Hypothalamus (tissue), 51 donors: ENCODE measurements around the gene C3orf22.
A peak's percentile ranks its signal among the peaks of the same experiment; 100 is the strongest.

Experiments used
- DNase-seq, 51 donors: peaks; one replicate each; lab custom pipeline; 2025; lab: John Stamatoyannopoulos, UW

C3orf22 gene

DNA sequence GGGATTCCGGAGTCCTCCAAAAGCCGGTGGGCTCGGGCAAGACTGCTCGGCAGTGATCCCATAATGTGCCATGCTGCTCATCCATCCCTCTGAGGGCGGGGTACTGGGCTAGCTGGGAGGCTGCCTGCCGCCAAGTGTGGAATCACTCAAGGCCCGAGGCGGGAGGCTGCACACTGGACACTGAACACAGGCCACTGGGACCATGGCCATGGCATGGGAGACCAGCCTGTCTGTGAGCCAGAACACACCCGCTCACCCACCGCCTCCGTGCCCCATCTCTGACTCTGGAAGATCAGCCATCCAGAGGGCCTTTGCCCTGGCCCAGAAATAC, 1.4 kb downstream of the C3orf22 start:
- no peak for DNase-seq

DNA sequence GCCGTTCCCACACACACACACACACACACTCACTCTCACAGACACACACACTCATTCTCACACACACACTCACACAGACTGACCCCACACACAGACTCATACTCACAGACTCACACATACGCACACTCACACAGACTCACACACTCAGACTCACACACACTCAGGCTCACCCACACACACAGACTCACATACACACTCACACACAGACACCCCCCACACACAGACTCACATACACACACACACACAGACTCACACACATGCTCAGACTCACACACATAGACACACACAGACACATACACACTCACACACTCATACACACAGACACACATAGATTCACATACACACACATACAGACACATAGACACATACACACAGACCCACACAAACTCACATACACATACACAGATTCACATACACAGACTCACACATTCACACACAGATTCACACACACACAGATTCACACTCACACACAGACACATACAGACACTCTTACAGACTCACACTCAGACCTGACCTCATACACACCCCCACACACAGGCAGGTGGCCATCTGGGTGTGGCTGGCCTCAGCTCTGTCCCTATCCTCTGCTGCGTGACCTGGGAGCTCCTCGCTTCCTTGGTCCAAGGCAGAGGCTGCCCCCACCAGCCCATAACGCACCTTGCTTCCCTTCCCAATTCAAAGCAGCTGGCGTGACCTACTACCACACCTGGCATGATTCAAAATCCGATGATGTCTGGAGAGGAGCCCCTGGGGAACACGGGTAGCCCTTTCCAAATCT, 1.9 kb downstream of the C3orf22 start:
- no peak for DNase-seq

DNA sequence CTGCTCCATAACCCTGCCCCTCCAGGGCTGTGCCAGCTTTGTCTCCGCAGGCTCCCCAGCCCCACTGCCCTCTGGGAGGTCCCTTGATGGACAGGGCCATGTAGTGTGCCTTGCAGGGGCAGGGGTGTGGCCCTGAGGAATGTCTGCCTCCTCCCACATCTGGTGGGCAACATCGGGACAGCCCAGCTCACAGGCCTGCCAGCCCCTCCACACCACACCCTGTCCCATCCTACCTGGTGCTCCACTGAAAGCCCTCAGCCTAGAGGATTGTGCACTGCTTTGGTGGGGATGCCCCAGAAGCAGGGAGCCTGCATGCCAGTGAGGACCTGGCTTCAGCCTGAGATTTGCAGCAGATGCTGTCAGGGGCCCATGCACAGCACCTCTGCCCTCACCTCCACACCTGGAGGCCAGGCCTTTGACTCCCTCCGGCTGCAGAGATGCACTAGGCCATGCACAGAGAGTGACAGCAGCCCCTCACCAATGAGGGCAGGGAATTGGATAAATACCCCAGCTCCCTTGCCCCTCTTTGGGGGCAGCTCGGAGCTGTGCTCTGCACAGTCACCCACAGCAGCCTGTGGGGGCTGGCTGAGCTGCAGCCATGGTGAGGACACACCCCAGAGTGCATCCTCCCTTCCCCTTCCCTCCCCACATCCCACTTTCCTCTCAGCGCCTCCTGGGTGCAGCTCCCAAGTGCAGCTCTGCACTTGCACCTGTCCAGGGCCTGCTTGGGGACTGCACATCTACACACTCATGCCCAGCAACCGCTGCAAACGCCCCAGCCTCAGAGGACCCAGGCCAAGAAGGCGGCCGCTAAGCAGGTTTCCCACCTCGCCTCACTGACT, 2.7 kb downstream of the C3orf22 start:
- no peak for DNase-seq

GRCh38 chr3:126554560-126555525, 3.9 kb downstream of the C3orf22 start:
- no peak for DNase-seq

GRCh38 chr3:126553284-126554084, 5.2 kb downstream of the C3orf22 start:
- DNase-seq = no peak

DNA sequence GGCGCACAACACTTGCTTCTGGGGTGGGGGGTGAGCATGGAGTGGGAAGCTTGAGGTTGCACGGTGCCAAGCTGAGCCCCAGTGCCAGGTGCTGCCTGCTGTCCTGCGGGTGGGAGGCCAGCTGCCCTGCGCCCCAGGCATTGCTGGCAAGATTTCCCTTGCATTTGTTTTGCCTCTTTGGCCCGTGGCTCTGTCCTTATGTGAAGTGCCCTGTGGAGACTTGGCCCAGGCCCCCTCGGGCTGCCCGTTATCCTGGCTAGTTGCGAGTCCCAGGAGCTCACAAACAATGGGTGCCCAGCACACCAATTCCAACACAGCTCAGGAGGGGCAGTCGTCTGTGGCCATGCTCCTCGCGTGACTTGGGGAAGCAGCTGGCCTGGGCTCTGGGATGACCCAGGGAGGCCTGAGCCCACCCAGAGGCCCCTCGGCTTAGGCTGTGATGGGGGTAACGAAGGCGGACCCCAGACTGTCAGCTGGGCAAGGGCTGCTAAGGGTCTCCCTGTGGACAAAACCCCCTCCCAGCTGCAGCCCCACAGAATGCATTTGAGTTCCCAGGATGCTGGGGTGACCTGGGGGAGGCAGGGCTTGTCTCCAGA, 5.9 kb downstream of the C3orf22 start:
- DNase-seq = no peak

GRCh38 chr3:126551839-126552687, 6.7 kb downstream of the C3orf22 start:
- DNase-seq = no peak

DNA sequence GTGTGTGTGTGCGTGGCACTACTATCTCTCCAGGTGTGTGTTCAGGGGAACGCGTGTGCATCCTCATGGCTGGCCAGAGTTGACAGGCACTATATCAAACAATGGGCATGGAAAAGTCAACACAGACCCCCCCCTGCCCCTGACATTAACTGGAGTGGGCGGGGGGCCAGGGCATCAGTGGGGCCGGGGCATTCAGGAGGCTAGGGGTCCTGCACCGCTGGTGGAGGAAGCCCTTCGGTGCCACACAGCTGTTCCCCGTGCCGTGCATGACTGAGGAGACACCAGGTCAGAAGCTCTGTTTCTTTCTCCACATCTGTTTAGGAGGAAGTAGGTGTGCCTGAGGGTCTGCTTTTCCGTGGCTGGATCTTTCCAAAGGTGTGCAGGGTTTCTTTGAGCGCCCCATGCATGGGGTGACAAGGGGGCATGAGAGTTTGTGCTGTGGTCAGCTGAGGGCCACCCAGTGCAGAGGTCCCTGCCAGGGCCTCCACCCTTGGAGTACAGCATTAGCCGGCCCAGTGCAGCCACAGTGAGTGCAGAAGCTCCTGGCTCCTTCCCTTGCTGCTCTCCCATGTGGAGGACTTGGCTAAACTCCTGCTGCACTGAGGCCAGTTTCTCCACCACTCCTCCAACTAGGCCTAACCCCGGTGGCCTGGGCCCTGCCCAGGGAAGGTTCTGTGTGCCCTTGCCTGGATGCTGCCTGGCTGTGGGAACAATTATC, 7.5 kb downstream of the C3orf22 start:
- peak in 2 of 51 donors; percentile 14 to 19 for DNase-seq

GRCh38 chr3:126550488-126551051, 8.2 kb downstream of the C3orf22 start:
- no peak for DNase-seq

- DNase-seq = no peak
Measured at GRCh38 chr3:126549861-126550487, 8.8 kb downstream of the C3orf22 start.

DNA sequence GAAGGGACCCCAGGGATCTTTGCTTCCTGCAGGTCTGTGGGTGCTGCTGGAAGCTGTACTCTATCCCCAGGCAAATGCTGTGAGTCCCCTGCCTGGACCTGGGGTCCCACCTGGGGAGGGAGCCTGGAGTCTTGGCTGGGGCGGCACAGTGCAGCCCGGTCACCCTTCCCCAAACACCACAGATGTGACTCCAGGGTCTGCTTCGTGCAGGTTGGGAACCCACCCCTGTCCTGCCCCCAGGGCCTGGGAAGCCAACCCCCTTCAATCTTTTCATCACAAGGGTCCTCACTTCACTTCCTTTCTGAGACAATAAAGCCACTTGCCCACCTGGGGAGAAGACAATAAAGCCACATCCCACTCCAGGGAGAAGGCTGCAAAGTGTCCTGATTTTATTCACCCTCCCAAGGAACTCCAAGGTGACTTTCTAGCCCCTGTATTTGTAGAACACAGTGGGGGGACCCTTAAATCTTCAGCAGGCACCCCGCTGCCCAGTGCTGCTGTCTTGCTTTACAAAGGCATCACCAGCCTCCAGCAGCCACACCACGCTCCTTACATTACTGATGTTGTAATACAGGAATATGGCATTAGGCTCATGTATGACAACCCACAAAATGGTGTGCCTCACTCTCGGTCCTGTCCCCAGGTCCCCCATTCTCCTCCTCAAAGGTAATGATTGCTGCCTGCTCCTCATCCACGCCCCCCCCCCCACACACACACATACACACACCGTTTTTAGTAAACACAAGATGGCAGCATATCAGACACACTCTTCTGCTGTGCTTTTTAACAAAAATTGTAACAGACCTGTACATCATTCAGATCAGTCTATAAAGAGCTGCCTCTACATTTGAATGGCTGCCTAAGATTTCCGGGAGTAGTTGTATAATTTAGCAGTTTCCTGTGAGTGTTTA, 9.9 kb downstream of the C3orf22 start:
- no peak for DNase-seq

DNA sequence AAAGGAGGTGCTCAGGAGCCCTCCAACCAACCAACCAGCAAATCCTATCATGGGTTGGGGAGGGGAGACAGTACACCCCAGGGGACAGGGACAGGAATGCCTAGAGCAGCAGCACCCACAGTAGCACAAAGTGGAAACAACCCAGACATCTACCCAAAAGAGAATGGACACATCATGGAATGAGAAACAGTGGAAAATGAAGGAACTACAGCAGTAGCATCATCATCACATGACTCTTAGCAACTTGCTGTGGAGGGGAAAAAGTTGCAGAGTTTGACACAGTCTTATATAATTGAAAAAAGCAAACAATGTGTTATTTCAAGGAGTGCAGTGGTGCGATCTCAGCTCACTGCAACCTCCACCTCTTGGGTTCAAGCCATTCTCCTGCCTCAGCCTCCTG, 11.0 kb downstream of the C3orf22 start:
- DNase-seq = no peak

GRCh38 chr3:126546549-126547239, 12.0 kb downstream of the C3orf22 start:
- no peak for DNase-seq

DNA sequence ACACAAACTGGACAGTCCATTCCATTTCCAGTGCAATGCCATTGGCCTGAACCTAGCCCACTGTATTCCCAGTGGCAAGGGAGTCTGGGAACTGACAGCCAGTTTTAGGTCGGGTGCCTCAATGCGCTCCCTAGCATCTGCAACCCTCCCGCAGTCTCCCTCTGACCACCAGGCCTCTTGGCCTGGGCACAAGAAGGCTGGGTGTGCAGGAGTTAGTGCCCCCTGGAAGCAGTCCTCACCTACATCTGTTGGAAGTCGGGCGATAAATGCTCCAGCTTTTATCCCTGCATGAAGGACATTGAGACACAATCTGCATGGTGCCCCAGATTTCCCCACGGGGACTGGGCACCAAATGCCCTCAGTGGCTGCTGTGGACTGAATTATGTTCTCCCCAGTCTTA, 12.7 kb downstream of the C3orf22 start:
- DNase-seq = no peak

DNA sequence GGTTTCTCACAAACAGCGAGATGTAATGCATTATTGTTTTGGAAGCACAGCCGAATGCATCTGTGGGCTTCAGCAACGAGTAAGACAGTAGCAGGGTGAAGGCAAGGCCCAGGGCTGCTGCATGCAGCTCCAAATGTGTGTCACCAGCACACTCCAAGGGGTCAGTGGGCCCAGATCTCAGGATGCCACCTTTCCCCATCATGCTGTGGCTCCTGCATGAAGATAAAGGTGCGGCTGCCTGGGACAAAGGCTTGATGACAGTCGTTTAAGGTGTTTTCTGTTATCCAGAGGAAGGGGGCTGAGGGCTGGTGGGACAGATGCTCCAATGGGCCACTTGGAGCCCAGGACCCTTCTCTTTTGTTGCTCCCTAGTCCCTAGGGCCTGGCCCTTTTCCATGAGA, 13.2 kb downstream of the C3orf22 start:
- no peak for DNase-seq
